HepG2 (cell line): ENCODE results near the gene MRPS34. TPM values are rescaled to one million over a fixed set of nuclear protein-coding genes. Genes with fewer than 3 reads are reported as not detected.
A peak's percentile ranks its signal among the peaks of the same experiment; 100 is the strongest.

Source experiments
- FOXM1 ChIP-seq: sonication (generic); formaldehyde crosslinking; IDR thresholded peaks from 2 replicates; pipeline ENCODE4 v1.5.0; 2020; ENCODE audit warnings: missing genetic modification reagents
- HDAC1 ChIP-seq: sonication (generic); formaldehyde crosslinking; IDR thresholded peaks from 2 replicates; pipeline ENCODE4 v1.5.1; 2020; ENCODE audit warnings: mild to moderate bottlenecking, missing genetic modification reagents
- KDM5B ChIP-seq: sonication (generic); formaldehyde crosslinking; IDR thresholded peaks from 2 replicates; pipeline ENCODE4 v1.4.0; 2020; ENCODE audit warnings: missing genetic modification reagents, mild to moderate bottlenecking, borderline replicate concordance
- KLF11 ChIP-seq: IDR thresholded peaks from 2 replicates; pipeline ENCODE4 v1.6.1; 2016; ENCODE audit warnings: missing compliant biosample characterization
- MAFF ChIP-seq: IDR thresholded peaks from 2 replicates; pipeline ENCODE4 v1.6.1; 2011; ENCODE audit warnings: low read depth, low read length, improper control_type of control experiment
- MATR3 ChIP-seq: sonication (generic); formaldehyde crosslinking; IDR thresholded peaks from 2 replicates; pipeline ENCODE4 v1.4.0; 2020; ENCODE audit warnings: missing genetic modification reagents
- PAF1 ChIP-seq: IDR thresholded peaks from 2 replicates; pipeline ENCODE4 v1.6.1; 2016; ENCODE audit warnings: missing genetic modification reagents, missing compliant biosample characterization
- RARA ChIP-seq: IDR thresholded peaks from 2 replicates; pipeline ENCODE4 v1.6.1; 2016; ENCODE audit warnings: missing genetic modification reagents, missing compliant biosample characterization
- RXRB ChIP-seq: IDR thresholded peaks from 2 replicates; pipeline ENCODE4 v1.6.1; 2016; ENCODE audit warnings: borderline replicate concordance, missing genetic modification reagents, missing compliant biosample characterization
- SKIL ChIP-seq: sonication (generic); formaldehyde crosslinking; IDR thresholded peaks from 2 replicates; pipeline ENCODE4 v1.8.0; 2022; ENCODE audit warnings: missing genetic modification reagents, mild to moderate bottlenecking, moderate library complexity, borderline replicate concordance
- SMAD1 ChIP-seq: sonication (generic); formaldehyde crosslinking; IDR thresholded peaks from 2 replicates; pipeline ENCODE4 v1.4.0; 2020; ENCODE audit warnings: missing genetic modification reagents, low read depth, mild to moderate bottlenecking, borderline replicate concordance
- SOX5 ChIP-seq: IDR thresholded peaks from 2 replicates; pipeline ENCODE4 v1.6.1; 2016; ENCODE audit warnings: borderline replicate concordance
- TBX2 ChIP-seq: sonication (generic); formaldehyde crosslinking; IDR thresholded peaks from 2 replicates; pipeline ENCODE4 v1.5.0; 2020; ENCODE audit warnings: missing genetic modification reagents, mild to moderate bottlenecking, borderline replicate concordance
- TCF7 ChIP-seq: sonication (generic); IDR thresholded peaks from 2 replicates; pipeline ENCODE4 v1.6.1; 2016; ENCODE audit warnings: antibody characterized with exemption, low read depth
- ZEB1 ChIP-seq: IDR thresholded peaks from 2 replicates; pipeline ENCODE4 v1.6.1; 2012; ENCODE audit warnings: mild to moderate bottlenecking, low read depth, inconsistent platforms; ENCODE audit not compliant: insufficient replicate concordance
- ZFP1 ChIP-seq: IDR thresholded peaks from 2 replicates; pipeline ENCODE4 v1.6.1; 2016
- ZFX ChIP-seq: sonication (generic); formaldehyde crosslinking; IDR thresholded peaks from 2 replicates; pipeline ENCODE4 v1.4.0; 2020; ENCODE audit warnings: mild to moderate bottlenecking, low read depth, missing genetic modification reagents, moderate library complexity
- ZKSCAN5 ChIP-seq: sonication (generic); formaldehyde crosslinking; IDR thresholded peaks from 2 replicates; pipeline ENCODE4 v1.5.1; 2020; ENCODE audit warnings: mild to moderate bottlenecking, missing genetic modification reagents
- ZNF121 ChIP-seq: sonication (generic); formaldehyde crosslinking; IDR thresholded peaks from 2 replicates; pipeline ENCODE4 v1.5.0; 2020; ENCODE audit warnings: mild to moderate bottlenecking, missing genetic modification reagents
- ZNF180 ChIP-seq: sonication (generic); formaldehyde crosslinking; IDR thresholded peaks from 2 replicates; pipeline ENCODE4 v1.4.0; 2020; ENCODE audit warnings: low read depth, missing genetic modification reagents, borderline replicate concordance
- ZNF205 ChIP-seq: IDR thresholded peaks from 2 replicates; pipeline ENCODE4 v1.6.1; 2018; ENCODE audit warnings: missing biosample characterization, missing genetic modification reagents
- ZNF660 ChIP-seq: sonication (generic); formaldehyde crosslinking; IDR thresholded peaks from 2 replicates; pipeline ENCODE4 v1.5.1; 2020; ENCODE audit warnings: mild to moderate bottlenecking, low read depth, missing genetic modification reagents, borderline replicate concordance
- ZNF724P ChIP-seq: sonication (generic); formaldehyde crosslinking; IDR thresholded peaks from 2 replicates; pipeline ENCODE4 v1.8.0; 2022; ENCODE audit warnings: missing genetic modification reagents, borderline replicate concordance
- ZNF740 ChIP-seq: sonication (generic); formaldehyde crosslinking; IDR thresholded peaks from 2 replicates; pipeline ENCODE4 v1.4.0; 2020; ENCODE audit warnings: missing genetic modification reagents
- ZNF790 ChIP-seq: sonication (generic); formaldehyde crosslinking; IDR thresholded peaks from 2 replicates; pipeline ENCODE4 v1.8.0; 2022; ENCODE audit warnings: missing genetic modification reagents, mild to moderate bottlenecking, borderline replicate concordance
- ZNF83 ChIP-seq: sonication (generic); formaldehyde crosslinking; IDR thresholded peaks from 2 replicates; pipeline ENCODE4 v1.4.0; 2020; ENCODE audit warnings: missing genetic modification reagents, mild to moderate bottlenecking, borderline replicate concordance
- ZSCAN12 ChIP-seq: sonication (generic); formaldehyde crosslinking; IDR thresholded peaks from 2 replicates; pipeline ENCODE4 v1.9.0; 2021; ENCODE audit warnings: mild to moderate bottlenecking, missing genetic modification reagents
- polyA plus RNA-seq, 8 experiments: library from polyadenylated mRNA; depleted of rRNA in 3 of 8; stranded (reverse) in 7 of 8; unstranded in 1 of 8; fragments of >200 nt; fragmentation: Illumina TruSeq in 4 of 8; extraction: Trizol in 4 of 8; gene quantifications; 2 replicates each; pipeline versions ENCODE4 v1.2.1 to v1.2.3, GENCODE V29; 2011 to 2016; ENCODE audit warnings: low read depth in 4 of 8, missing spikeins in 1 of 8, mixed read lengths in 1 of 8; ENCODE audit not compliant: insufficient read depth in 1 of 8
- total RNA-seq, 5 experiments: library from RNA; depleted of rRNA; stranded (reverse); fragments of >200 nt; fragmentation: Illumina TruSeq; extraction: Trizol; gene quantifications; 2 replicates each; pipeline ENCODE4 v1.2.3, GENCODE V29; 2016; ENCODE audit warnings: low read depth in 1 of 5
- TF ChIP-seq, protein P1 (sequence below): sonication (generic); formaldehyde crosslinking; IDR thresholded peaks from 2 replicates; pipeline ENCODE4 v1.4.0; 2020; ENCODE audit warnings: missing genetic modification reagents

The MRPS34 gene
- total and polyA plus RNA-seq, 2 of the 13 experiments (the other 11 are each of a cell fraction or from before 2014, with no cell fraction given), result 63.5 to 131 TPM

DNA sequence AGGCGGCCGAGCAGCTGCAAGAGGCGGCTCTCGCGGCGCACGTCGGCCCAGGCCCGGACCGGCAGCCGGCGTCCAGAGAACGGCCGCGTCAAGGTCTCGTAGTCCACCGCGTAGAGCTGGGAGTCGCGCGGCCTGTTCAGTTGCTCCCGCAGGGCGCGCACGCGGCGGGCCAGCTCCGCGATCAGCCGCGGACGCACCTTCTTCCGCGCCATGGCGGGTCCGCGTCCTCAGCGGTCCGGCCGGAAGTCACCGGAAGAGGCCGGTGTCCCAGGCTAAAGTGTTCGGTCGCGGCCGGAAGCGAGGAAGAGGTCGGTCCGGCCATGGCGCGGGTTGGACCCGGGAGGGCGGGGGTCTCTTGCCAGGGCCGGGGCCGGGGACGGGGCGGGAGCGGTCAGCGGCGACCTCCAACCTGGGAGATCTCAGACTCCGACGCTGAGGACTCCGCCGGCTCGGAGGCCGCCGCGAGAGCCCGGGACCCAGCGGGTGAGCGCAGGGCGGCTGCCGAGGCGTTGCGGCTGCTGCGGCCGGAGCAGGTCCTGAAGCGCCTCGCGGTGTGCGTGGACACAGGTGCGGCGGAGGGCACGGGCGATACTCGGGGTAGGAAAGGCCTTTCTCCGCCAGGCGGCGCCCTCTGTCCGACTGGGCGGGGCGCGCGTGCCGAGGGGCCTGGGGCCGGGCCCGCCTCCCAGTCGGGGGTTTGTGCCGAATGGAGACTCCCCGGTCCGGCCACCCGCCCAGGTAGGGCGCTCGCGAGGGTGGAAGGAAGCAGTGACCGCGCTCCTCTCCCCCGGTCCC is at the start of gene MRPS34 (continued):
- TF ChIP-seq KDM5B (no peak; the same call in none of the 2 replicates), SOX5 (CRISPR knock-in tag) (peak; percentile 17; the same call in 1 of the 2 replicates), TBX2 (CRISPR knock-in tag) (peak; percentile 60; the same call in 1 of the 2 replicates), TCF7 (no peak), MAFF (no peak), ZEB1 (peak; percentile 77), ZSCAN12 (peak; percentile 45; the same call in 1 of the 2 replicates), ZNF205 (CRISPR knock-in tag) (peak; percentile 87), KLF11 (CRISPR knock-in tag) (peak; percentile 28; the same call in 1 of the 2 replicates), ZNF790 (CRISPR knock-in tag) (peak; percentile 10; the same call in 1 of the 2 replicates), ZFP1 (CRISPR knock-in tag) (0 out of 2 replicates have a peak, but pooled peaks have one; percentile 2), RARA (CRISPR knock-in tag) (peak; percentile 54), ZNF180 (peak; percentile 82; the same call in 1 of the 2 replicates), SKIL (CRISPR knock-in tag) (peak; percentile 71; the same call in 1 of the 2 replicates), MATR3 (CRISPR knock-in tag) (no peak), ZFX (peak; percentile 95), HDAC1 (CRISPR knock-in tag) (peak; percentile 85; the same call in 1 of the 2 replicates), ZNF121 (CRISPR knock-in tag) (no peak), PAF1 (CRISPR knock-in tag) (no peak), ZNF724P (CRISPR knock-in tag) (peak; percentile 69; the same call in 1 of the 2 replicates), FOXM1 (CRISPR knock-in tag) (peak; percentile 50; the same call in 1 of the 2 replicates), ZKSCAN5 (CRISPR knock-in tag) (no peak), ZNF660 (CRISPR knock-in tag) (no peak), ZNF83 (CRISPR knock-in tag) (no peak), ZNF740 (CRISPR knock-in tag) (no peak), SMAD1 (CRISPR knock-in tag) (no peak), RXRB (peak; percentile 64)
- TF ChIP-seq, protein P1, sequence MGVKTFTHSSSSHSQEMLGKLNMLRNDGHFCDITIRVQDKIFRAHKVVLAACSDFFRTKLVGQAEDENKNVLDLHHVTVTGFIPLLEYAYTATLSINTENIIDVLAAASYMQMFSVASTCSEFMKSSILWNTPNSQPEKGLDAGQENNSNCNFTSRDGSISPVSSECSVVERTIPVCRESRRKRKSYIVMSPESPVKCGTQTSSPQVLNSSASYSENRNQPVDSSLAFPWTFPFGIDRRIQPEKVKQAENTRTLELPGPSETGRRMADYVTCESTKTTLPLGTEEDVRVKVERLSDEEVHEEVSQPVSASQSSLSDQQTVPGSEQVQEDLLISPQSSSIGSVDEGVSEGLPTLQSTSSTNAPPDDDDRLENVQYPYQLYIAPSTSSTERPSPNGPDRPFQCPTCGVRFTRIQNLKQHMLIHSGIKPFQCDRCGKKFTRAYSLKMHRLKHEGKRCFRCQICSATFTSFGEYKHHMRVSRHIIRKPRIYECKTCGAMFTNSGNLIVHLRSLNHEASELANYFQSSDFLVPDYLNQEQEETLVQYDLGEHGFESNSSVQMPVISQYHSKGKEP (CRISPR knock-in tag), result 0 out of 2 replicates have a peak, but pooled peaks have one; percentile 17
